Astrocyte (in vitro differentiated cells and primary cell): ENCODE results near the gene MCF2L2. TPM values are rescaled to one million over a fixed set of nuclear protein-coding genes. Genes with fewer than 3 reads are reported as not detected.

Experiments
- DNase-seq: peaks from one replicate; pipeline ENCODE4 v3.0.0-alpha.2; 2010; ENCODE audit warnings: low read depth
- FAIRE-seq: peaks from 2 replicates; lab custom pipeline; 2011; peaks lifted over from hg19 to GRCh38; lab: Jason Lieb, UNC
- H2AFZ ChIP-seq: 2 replicates; pipeline ENCODE4 v1.6.0; 2012; ENCODE audit warnings: low read depth, low read length, inconsistent platforms
- H3K27ac ChIP-seq: 2 replicates; pipeline ENCODE4 v1.5.1; 2011; ENCODE audit warnings: low read depth, low read length, inconsistent platforms
- H3K27me3 ChIP-seq: 2 replicates; pipeline ENCODE4 v1.6.0; 2011; ENCODE audit warnings: low read length, inconsistent platforms; ENCODE audit not compliant: insufficient read depth
- H3K36me3 ChIP-seq: 2 replicates; pipeline ENCODE4 v1.5.1; 2011; ENCODE audit warnings: low read length, inconsistent platforms; ENCODE audit not compliant: insufficient read depth
- H3K4me1 ChIP-seq: 2 replicates; pipeline ENCODE4 v1.5.1; 2011; ENCODE audit warnings: low read length, inconsistent platforms; ENCODE audit not compliant: insufficient read depth
- H3K4me2 ChIP-seq: 2 replicates; pipeline ENCODE4 v1.6.0; 2012; ENCODE audit warnings: low read length, inconsistent platforms
- H3K4me3 ChIP-seq: 2 replicates; pipeline ENCODE4 v1.5.1; 2011; ENCODE audit warnings: low read depth, mild to moderate bottlenecking, low read length, inconsistent platforms; ENCODE audit not compliant: insufficient read depth
- H3K79me2 ChIP-seq: 2 replicates; pipeline ENCODE4 v1.6.0; 2012; ENCODE audit warnings: mild to moderate bottlenecking, low read length, inconsistent platforms; ENCODE audit not compliant: insufficient read depth
- H3K9ac ChIP-seq: 2 replicates; pipeline ENCODE4 v1.6.0; 2012; ENCODE audit warnings: mild to moderate bottlenecking, low read length, inconsistent platforms
- H3K9me3 ChIP-seq: 2 replicates; pipeline ENCODE4 v1.5.1; 2012; ENCODE audit warnings: low read depth, mild to moderate bottlenecking, low read length, inconsistent platforms; ENCODE audit not compliant: insufficient read depth
- H4K20me1 ChIP-seq: 2 replicates; pipeline ENCODE4 v1.6.0; 2012; ENCODE audit warnings: low read length, inconsistent platforms; ENCODE audit not compliant: insufficient read depth
- H3K27ac Mint-ChIP-seq: one replicate; pipeline ENCODE4 v1.8.0; 2021; ENCODE audit warnings: mild to moderate bottlenecking, mixed read lengths; ENCODE audit not compliant: unreplicated experiment
- H3K27me3 Mint-ChIP-seq: one replicate; pipeline ENCODE4 v1.8.0; 2021; ENCODE audit warnings: low read depth, mixed read lengths; ENCODE audit not compliant: unreplicated experiment
- H3K36me3 Mint-ChIP-seq: one replicate; pipeline ENCODE4 v1.8.0; 2021; ENCODE audit warnings: low read depth, mixed read lengths; ENCODE audit not compliant: unreplicated experiment
- H3K4me1 Mint-ChIP-seq: one replicate; pipeline ENCODE4 v1.8.0; 2021; ENCODE audit warnings: low read depth, mixed read lengths; ENCODE audit not compliant: unreplicated experiment
- H3K4me3 Mint-ChIP-seq: one replicate; pipeline ENCODE4 v1.8.0; 2021; ENCODE audit warnings: mild to moderate bottlenecking, moderate library complexity, mixed read lengths; ENCODE audit not compliant: unreplicated experiment
- H3K9me3 Mint-ChIP-seq: one replicate; pipeline ENCODE4 v1.8.0; 2021; ENCODE audit warnings: mild to moderate bottlenecking, mixed read lengths; ENCODE audit not compliant: unreplicated experiment
- EZH2 ChIP-seq: IDR thresholded peaks from 2 replicates; pipeline ENCODE4 v1.6.1; 2012; ENCODE audit warnings: mild to moderate bottlenecking, low read length, inconsistent platforms; ENCODE audit not compliant: insufficient read depth
- total RNA-seq: library from RNA; stranded (reverse); gene quantifications from 2 replicates; pipeline ENCODE4 v1.2.1, GENCODE V29; 2021
- TF ChIP-seq, protein P1 (sequence below): IDR thresholded peaks from 2 replicates; pipeline ENCODE4 v1.5.1; 2011; ENCODE audit warnings: low read depth, mild to moderate bottlenecking, inconsistent platforms, low read length, moderate library complexity; ENCODE audit not compliant: insufficient read depth

The MCF2L2 gene
- total RNA-seq, 1 donor from 2014 or later = 0.89 TPM

DNA sequence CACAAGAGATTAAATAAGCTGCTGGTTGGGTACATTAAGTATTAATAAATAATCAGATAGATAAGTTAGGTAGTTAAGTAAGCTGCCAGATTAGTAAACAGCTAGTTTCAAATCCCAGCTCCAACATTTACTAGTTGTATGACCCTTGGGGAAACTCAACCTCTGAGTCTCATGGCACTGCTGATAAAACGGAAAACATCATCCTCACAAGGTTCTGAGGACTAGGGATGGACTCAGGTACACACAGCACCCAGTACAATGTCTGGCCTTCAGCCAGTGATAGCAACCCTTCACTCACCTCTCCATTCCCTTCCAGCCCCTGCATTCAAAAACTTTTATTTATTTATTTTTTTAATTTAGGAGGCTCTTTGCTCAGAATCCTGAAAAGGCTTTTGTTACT lies 143.1 kb downstream of the MCF2L2 start:
- Histone ChIP-seq H3K9me3 (no peaks in the 10 kb centered on the region), H3K4me3 (no peak overlapping the region), H3K36me3 (no peaks in the 10 kb centered on the region), H3K4me1 (peaks cover 36% of the 10 kb centered on the region), H3K4me2 (peak overlapping the region; percentile 66), H2AFZ (no peak overlapping the region), H3K79me2 (no peaks in the 10 kb centered on the region), H4K20me1 (no peaks in the 10 kb centered on the region), H3K9ac (peak overlapping the region; percentile 45), H3K27ac (peak overlapping the region; percentile 86), H3K27me3 (no peaks in the 10 kb centered on the region)
- TF ChIP-seq EZH2 = no peak
- TF ChIP-seq, protein P1, sequence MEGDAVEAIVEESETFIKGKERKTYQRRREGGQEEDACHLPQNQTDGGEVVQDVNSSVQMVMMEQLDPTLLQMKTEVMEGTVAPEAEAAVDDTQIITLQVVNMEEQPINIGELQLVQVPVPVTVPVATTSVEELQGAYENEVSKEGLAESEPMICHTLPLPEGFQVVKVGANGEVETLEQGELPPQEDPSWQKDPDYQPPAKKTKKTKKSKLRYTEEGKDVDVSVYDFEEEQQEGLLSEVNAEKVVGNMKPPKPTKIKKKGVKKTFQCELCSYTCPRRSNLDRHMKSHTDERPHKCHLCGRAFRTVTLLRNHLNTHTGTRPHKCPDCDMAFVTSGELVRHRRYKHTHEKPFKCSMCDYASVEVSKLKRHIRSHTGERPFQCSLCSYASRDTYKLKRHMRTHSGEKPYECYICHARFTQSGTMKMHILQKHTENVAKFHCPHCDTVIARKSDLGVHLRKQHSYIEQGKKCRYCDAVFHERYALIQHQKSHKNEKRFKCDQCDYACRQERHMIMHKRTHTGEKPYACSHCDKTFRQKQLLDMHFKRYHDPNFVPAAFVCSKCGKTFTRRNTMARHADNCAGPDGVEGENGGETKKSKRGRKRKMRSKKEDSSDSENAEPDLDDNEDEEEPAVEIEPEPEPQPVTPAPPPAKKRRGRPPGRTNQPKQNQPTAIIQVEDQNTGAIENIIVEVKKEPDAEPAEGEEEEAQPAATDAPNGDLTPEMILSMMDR = no peak
- H3K9me3 Mint-ChIP-seq = no peaks in the 10 kb centered on the region
- FAIRE-seq (no peak), DNase-seq (no peak)
- H3K4me1 Mint-ChIP-seq = peaks cover 24% of the 10 kb centered on the region
- H3K27ac Mint-ChIP-seq = peak overlapping the region; percentile 95
- H3K4me3 Mint-ChIP-seq = no peak overlapping the region
- H3K36me3 Mint-ChIP-seq = no peaks in the 10 kb centered on the region
- no peaks in the 10 kb centered on the region for H3K27me3 Mint-ChIP-seq

DNA sequence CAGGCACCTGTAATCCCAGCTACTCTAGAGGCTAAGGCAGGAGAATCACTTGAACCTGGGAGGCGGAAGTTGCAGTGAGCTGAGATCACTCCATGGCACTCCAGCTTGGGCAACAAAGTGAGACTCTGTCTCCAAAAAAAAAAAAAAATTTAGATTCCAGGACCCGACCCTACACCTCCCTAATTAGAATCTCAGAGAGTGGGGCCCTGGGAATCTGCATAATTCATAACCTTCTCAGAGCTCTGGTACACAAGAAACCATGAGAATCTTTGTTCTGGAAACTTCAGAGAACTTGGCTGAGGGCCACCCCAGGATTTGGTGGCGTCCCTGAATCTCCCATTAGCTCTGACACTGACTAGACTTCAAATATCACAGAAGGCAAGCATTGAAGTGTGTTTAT lies 143.8 kb downstream of the MCF2L2 start:
- Histone ChIP-seq H3K36me3 (no peaks in the 10 kb centered on the region), H3K9ac (no peak overlapping the region), H3K9me3 (no peaks in the 10 kb centered on the region), H2AFZ (no peak overlapping the region), H3K27ac (no peak overlapping the region), H3K27me3 (no peaks in the 10 kb centered on the region), H3K79me2 (no peaks in the 10 kb centered on the region), H3K4me1 (peaks cover 36% of the 10 kb centered on the region), H3K4me2 (no peak overlapping the region), H3K4me3 (no peak overlapping the region), H4K20me1 (no peaks in the 10 kb centered on the region)
- DNase-seq = no peak
- peak overlapping the region; percentile 34 for H3K27ac Mint-ChIP-seq
- H3K36me3 Mint-ChIP-seq = no peaks in the 10 kb centered on the region
- no peak overlapping the region for H3K4me3 Mint-ChIP-seq
- TF ChIP-seq, protein P1 = no peak
- no peak for TF ChIP-seq EZH2
- no peaks in the 10 kb centered on the region for H3K9me3 Mint-ChIP-seq
- FAIRE-seq = no peak
- H3K27me3 Mint-ChIP-seq = no peaks in the 10 kb centered on the region
- H3K4me1 Mint-ChIP-seq = peaks cover 24% of the 10 kb centered on the region

DNA sequence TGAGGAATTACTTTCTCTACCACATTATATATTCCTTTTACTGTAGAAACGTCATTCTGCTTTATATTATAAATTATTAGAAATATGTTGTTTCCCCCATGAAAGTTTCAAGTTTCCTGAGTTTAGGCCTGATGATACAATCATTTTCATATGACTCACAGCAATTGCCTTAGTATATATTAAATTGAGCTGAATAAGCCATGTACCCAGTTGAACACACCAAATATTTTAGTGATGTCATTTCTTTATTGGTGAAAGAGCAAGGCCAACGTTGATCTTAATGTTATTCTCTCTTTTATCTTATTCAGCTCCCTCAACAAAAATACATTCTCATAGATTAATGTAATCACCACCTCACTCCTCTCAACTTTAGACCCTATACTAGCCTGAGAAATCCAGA lies 144.5 kb downstream of the MCF2L2 start:
- no peak overlapping the region for H3K27ac ChIP-seq
- Mint-ChIP-seq H3K9me3 (no peaks in the 10 kb centered on the region), H3K4me1 (peaks cover 24% of the 10 kb centered on the region), H3K27me3 (no peaks in the 10 kb centered on the region), H3K36me3 (no peaks in the 10 kb centered on the region), H3K27ac (no peak overlapping the region), H3K4me3 (no peak overlapping the region)
- H3K4me3 ChIP-seq = no peak overlapping the region
- no peak overlapping the region for H2AFZ ChIP-seq
- H3K9me3 ChIP-seq = no peaks in the 10 kb centered on the region
- H3K27me3 ChIP-seq = no peaks in the 10 kb centered on the region
- no peaks in the 10 kb centered on the region for H3K36me3 ChIP-seq
- H3K4me2 ChIP-seq = no peak overlapping the region
- TF ChIP-seq, protein P1 = no peak
- no peak for TF ChIP-seq EZH2
- H3K4me1 ChIP-seq = peaks cover 36% of the 10 kb centered on the region
- DNase-seq = peak; percentile 32
- no peaks in the 10 kb centered on the region for H3K79me2 ChIP-seq
- no peak overlapping the region for H3K9ac ChIP-seq
- no peak for FAIRE-seq
- H4K20me1 ChIP-seq = no peaks in the 10 kb centered on the region
